Caki2 (cell line): ENCODE results near the gene POU4F3. TPM values are rescaled to one million over a fixed set of nuclear protein-coding genes. Genes with fewer than 3 reads are reported as not detected.

Experiments used
- DNase-seq: peaks from one replicate; pipeline ENCODE4 v3.0.0-alpha.2; 2015; ENCODE audit warnings: low read depth
- in situ Hi-C: cut with HindIII; loops from 2 replicates; pipeline ENCODE4 v1.10.0; 2016; ENCODE audit warnings: low sequenced_read_pairs, low pct_unique_long_range_greater_than_20kb, mixed read lengths
- total RNA-seq: library from RNA; depleted of rRNA; stranded (reverse); fragments of >200 nt; shearing (Covaris generic); gene quantifications from 2 replicates; pipeline ENCODE4 v1.2.3, GENCODE V29; 2014; ENCODE audit warnings: low replicate concordance; rRNA removed

Gene POU4F3
- total RNA-seq, 1 experiment from 2014 or later = not detected

- no peak for DNase-seq
These were observed 31.1 kb downstream of the POU4F3 start for GRCh38 chr5:146369691-146370090.

GRCh38 chr5:146376821-146377220 lies 38.2 kb downstream of the POU4F3 start:
- in situ Hi-C loops = no loop called here
- DNase-seq = no peak

More at GRCh38 chr5:146369691-146370090, 31.1 kb downstream of the POU4F3 start:
- in situ Hi-C loops = no loop called here

- in situ Hi-C loops = no loop called here
These were observed 40.3 kb downstream of the POU4F3 start for GRCh38 chr5:146378986-146379385.

GRCh38 chr5:146380714-146381113 lies 42.1 kb downstream of the POU4F3 start:
- in situ Hi-C loops = no loop called here
- no peak for DNase-seq

More at GRCh38 chr5:146378986-146379385, 40.3 kb downstream of the POU4F3 start:
- DNase-seq = no peak

GRCh38 chr5:146388386-146388785 lies 49.7 kb downstream of the POU4F3 start:
- in situ Hi-C loops = no loop called here
- DNase-seq = no peak

GRCh38 chr5:146390469-146390868 lies 51.8 kb downstream of the POU4F3 start:
- in situ Hi-C loops = no loop called here
- no peak for DNase-seq

Other genes starting within 250 kb of the POU4F3 start
- gene PLAC8L1, start 233.3 kb upstream of the POU4F3 start, total RNA-seq = not detected in 2 replicates
- 37.7 and 43.6 TPM in 2 replicates for gene LARS1, start 156.2 kb upstream of the POU4F3 start, total RNA-seq
- 9.4 and 11.0 TPM in 2 replicates for gene RBM27, start 135.2 kb upstream of the POU4F3 start, total RNA-seq
- 17.8 and 21.5 TPM in 2 replicates for gene TCERG1, start 108.5 kb downstream of the POU4F3 start, total RNA-seq
- not detected in 2 replicates for gene GPR151, start 177.4 kb downstream of the POU4F3 start, total RNA-seq